ENCODE data around the gene IRF2BP1. TPM values are rescaled to one million over a fixed set of nuclear protein-coding genes. Genes with fewer than 3 reads are reported as not detected.

Gene IRF2BP1, protein sequence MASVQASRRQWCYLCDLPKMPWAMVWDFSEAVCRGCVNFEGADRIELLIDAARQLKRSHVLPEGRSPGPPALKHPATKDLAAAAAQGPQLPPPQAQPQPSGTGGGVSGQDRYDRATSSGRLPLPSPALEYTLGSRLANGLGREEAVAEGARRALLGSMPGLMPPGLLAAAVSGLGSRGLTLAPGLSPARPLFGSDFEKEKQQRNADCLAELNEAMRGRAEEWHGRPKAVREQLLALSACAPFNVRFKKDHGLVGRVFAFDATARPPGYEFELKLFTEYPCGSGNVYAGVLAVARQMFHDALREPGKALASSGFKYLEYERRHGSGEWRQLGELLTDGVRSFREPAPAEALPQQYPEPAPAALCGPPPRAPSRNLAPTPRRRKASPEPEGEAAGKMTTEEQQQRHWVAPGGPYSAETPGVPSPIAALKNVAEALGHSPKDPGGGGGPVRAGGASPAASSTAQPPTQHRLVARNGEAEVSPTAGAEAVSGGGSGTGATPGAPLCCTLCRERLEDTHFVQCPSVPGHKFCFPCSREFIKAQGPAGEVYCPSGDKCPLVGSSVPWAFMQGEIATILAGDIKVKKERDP
- 10 to 100 TPM; 14.5 to 22.5 (median 15.7) TPM for polyA plus RNA-seq
- long read RNA-seq, donor 1, transcript IRF2BP1-201 (1 exons, 2,564 nt) = major isoform, 26 of 26 reads
- long read RNA-seq, donor 1, partial matches to known transcripts = 0 of 26 reads
- long read RNA-seq, donor 1, other reads (novel, unspliced or antisense) = 0 of 26 reads
- long read RNA-seq, donor 2, transcript IRF2BP1-201 (1 exons, 2,564 nt) = major isoform, 7 of 7 reads
- long read RNA-seq, donor 2, partial matches to known transcripts = 0 of 7 reads
- long read RNA-seq, donor 2, other reads (novel, unspliced or antisense) = 0 of 7 reads
- long read RNA-seq, donor 3, transcript IRF2BP1-201 (1 exons, 2,564 nt) = major isoform, 19 of 19 reads
- long read RNA-seq, donor 3, partial matches to known transcripts = 0 of 19 reads
- long read RNA-seq, donor 3, other reads (novel, unspliced or antisense) = 0 of 19 reads
- long read RNA-seq, donor 4 = 0 reads
- long read RNA-seq, donor 5, transcript IRF2BP1-201 (1 exons, 2,564 nt) = major isoform, 11 of 11 reads
- long read RNA-seq, donor 5, partial matches to known transcripts = 0 of 11 reads
- long read RNA-seq, donor 5, other reads (novel, unspliced or antisense) = 0 of 11 reads
- long read RNA-seq, donor 6, transcript IRF2BP1-201 (1 exons, 2,564 nt) = major isoform, 11 of 11 reads
- long read RNA-seq, donor 6, partial matches to known transcripts = 0 of 11 reads
- long read RNA-seq, donor 6, other reads (novel, unspliced or antisense) = 0 of 11 reads
- long read RNA-seq, donor 7, transcript IRF2BP1-201 (1 exons, 2,564 nt) = major isoform, 23 of 23 reads
- long read RNA-seq, donor 7, partial matches to known transcripts = 0 of 23 reads
- long read RNA-seq, donor 7, other reads (novel, unspliced or antisense) = 0 of 23 reads
- long read RNA-seq, donor 8, partial matches to known transcripts = 0 of 1 reads
- long read RNA-seq, donor 8, other reads (novel, unspliced or antisense) = 0 of 1 reads
- long read RNA-seq, donor 9, partial matches to known transcripts = 0 of 4 reads
- long read RNA-seq, donor 9, other reads (novel, unspliced or antisense) = 0 of 4 reads
- long read RNA-seq, donor 10, transcript IRF2BP1-201 (1 exons, 2,564 nt) = major isoform, 21 of 21 reads
- long read RNA-seq, donor 10, partial matches to known transcripts = 0 of 21 reads
- long read RNA-seq, donor 10, other reads (novel, unspliced or antisense) = 0 of 21 reads

DNA sequence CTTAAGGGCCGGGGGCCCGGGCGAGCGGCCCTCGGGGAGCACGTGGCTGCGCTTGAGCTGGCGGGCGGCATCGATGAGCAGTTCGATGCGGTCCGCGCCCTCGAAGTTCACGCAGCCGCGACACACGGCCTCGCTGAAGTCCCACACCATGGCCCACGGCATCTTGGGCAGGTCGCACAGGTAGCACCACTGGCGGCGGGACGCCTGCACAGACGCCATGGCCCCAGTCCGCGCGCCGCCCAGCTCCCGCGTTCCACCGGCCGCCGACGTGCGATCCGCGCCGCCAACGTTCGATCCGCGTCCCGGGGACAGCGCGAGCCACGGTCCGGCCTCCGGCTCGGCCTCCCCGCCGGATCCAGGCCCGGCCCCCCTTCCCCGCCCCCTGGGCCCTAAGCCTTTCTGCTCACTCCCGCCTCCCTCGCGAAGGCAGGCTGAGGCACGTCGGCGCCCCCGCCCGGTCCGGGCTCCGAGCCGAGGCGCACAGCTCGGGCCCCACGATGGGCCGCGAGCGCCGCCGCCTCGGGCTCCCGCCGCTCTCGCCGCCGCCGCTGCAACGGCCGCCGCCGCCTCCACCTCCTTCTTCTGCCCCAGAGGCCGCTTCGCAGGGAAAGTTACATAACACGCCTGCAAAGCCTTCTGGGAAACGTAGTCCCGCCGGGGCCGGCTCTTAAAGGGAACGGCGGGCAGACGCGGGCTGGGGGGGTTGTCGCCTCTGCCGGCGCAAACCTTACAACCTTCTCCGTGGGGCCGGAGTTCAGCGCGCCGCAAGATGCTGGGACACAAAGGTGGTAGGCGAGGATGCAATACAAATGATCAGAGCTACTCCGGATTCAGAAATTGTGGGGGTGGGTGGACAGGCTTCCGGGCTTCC, at the start of gene IRF2BP1:
TSS of gene IRF2BP1 (minus strand) at position 586 of the 871 bp plus-strand sequence. CDS start at position 219, 367 bp downstream.
- Histone ChIP-seq H3K9me3 (ENCODE audit: control insufficient read depth in 2 of 2, insufficient read depth in 1 of 2, low read depth in 1 of 2, low read length in 1 of 2) (no peaks in the 10 kb centered on the region), H3K27ac (ENCODE audit: low read depth in 1 of 3, low read length in 2 of 3) (peak within 1 kb of the TSS; percentile 71 to 95 (median 86)), H3K4me1 (ENCODE audit: control insufficient read depth in 3 of 3, insufficient read depth in 2 of 3, low read depth in 1 of 3, low read length in 2 of 3) (peaks cover 2 to 41% (median 6%) of the 10 kb centered on the region in 3 donors), H3K27me3 (ENCODE audit: control insufficient read depth in 3 of 3, insufficient read depth in 3 of 3, low read length in 3 of 3) (no peaks in the 10 kb centered on the region), H3K4me3 (ENCODE audit: low read depth in 1 of 3, low read length in 3 of 3) (peak within 1 kb of the TSS; percentile 67 to 79 (median 71)), H3K36me3 (ENCODE audit: control insufficient read depth in 3 of 3, insufficient read depth in 2 of 3, low read depth in 1 of 3, low read length in 3 of 3) (peaks cover 0 to 25% (median 3%) of the 10 kb centered on the region in 3 donors)
- DNase-seq (peak; percentile 95 to 97), FAIRE-seq (no peak)
- WGBS, 3 donors = 0% methylated on average over 70 to 107 of the region's 107 CpGs

DNA sequence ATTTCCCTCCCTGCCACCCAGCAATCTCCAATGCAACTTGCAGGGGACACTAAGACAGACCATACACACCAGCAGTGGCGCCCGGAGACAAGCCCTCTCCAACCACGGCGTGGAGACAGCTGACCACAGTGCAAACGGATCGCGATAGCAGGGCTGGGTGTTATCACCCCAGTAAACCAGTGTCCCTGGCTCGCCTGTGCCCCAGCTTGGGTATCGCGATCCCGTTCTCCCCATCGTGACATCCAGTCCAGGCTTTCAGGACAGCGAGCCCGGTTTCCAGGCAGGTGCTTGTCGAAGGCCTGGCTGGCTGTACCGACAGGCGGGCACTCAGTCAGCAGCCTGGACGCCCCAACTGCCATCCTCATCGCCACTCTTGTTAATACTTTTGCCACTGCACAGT, 49.3 kb upstream of the IRF2BP1 start:
- Histone ChIP-seq H3K4me3 (ENCODE audit: low read depth in 1 of 3, low read length in 3 of 3) (no peak overlapping the region), H3K4me1 (ENCODE audit: control insufficient read depth in 3 of 3, insufficient read depth in 2 of 3, low read depth in 1 of 3, low read length in 2 of 3) (no peaks in the 10 kb centered on the region), H3K27ac (ENCODE audit: low read depth in 1 of 3, low read length in 2 of 3) (no peak overlapping the region), H3K9me3 (ENCODE audit: control insufficient read depth in 2 of 2, insufficient read depth in 1 of 2, low read depth in 1 of 2, low read length in 1 of 2) (no peaks in the 10 kb centered on the region), H3K27me3 (ENCODE audit: control insufficient read depth in 3 of 3, insufficient read depth in 3 of 3, low read length in 3 of 3) (peaks cover 0 to 59% (median 3%) of the 10 kb centered on the region in 3 donors), H3K36me3 (ENCODE audit: control insufficient read depth in 3 of 3, insufficient read depth in 2 of 3, low read depth in 1 of 3, low read length in 3 of 3) (no peaks in the 10 kb centered on the region)
- no peak for FAIRE-seq
- 58 to 71% (median 67%) methylated on average over 19 of the region's 19 CpGs for WGBS, 3 donors
- no peak for DNase-seq

DNA sequence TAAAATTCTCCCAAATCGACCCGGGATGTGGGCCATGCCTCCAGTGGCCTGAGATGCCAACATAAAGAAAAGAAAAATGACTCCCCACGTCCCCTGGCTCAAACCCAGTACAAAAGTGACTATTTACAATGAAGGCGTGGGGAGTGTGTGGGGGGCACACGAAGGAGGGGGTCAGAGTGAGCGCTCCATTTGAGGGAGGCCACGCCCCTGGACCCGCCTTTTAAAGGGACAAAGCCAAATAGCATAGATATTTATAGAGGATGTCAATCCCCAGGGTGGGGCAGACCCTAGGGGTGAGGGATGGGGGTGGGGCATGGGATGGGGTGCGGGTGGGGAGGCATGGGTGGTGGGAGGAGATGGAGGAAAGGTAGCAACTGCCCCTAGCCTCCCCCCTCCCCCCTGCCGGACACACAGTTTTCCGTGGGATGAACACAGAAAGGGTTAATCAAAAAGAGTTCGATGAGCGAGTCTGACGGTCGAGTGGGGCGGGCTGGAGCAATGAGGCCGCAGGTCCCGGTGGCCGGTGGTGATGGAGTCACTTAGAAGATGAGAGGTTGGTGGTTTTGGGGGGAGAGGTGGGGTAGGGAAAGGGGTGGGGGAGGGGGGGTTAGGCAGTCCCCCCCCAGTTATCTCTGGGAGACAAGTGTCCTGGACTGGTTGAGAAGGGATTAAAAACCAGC, 48.8 kb upstream of the IRF2BP1 start:
- Histone ChIP-seq H3K27ac (ENCODE audit: low read depth in 1 of 3, low read length in 2 of 3) (no peak overlapping the region), H3K9me3 (ENCODE audit: control insufficient read depth in 2 of 2, insufficient read depth in 1 of 2, low read depth in 1 of 2, low read length in 1 of 2) (no peaks in the 10 kb centered on the region), H3K4me3 (ENCODE audit: low read depth in 1 of 3, low read length in 3 of 3) (no peak overlapping the region), H3K4me1 (ENCODE audit: control insufficient read depth in 3 of 3, insufficient read depth in 2 of 3, low read depth in 1 of 3, low read length in 2 of 3) (no peaks in the 10 kb centered on the region), H3K36me3 (ENCODE audit: control insufficient read depth in 3 of 3, insufficient read depth in 2 of 3, low read depth in 1 of 3, low read length in 3 of 3) (no peaks in the 10 kb centered on the region), H3K27me3 (ENCODE audit: control insufficient read depth in 3 of 3, insufficient read depth in 3 of 3, low read length in 3 of 3) (peaks cover 0 to 57% (median 3%) of the 10 kb centered on the region in 3 donors)
- no peak for DNase-seq
- 19 to 32% (median 28%) methylated on average over 19 of the region's 19 CpGs for whole genome bisulfite sequencing, 3 donors
- FAIRE-seq = no peak

DNA sequence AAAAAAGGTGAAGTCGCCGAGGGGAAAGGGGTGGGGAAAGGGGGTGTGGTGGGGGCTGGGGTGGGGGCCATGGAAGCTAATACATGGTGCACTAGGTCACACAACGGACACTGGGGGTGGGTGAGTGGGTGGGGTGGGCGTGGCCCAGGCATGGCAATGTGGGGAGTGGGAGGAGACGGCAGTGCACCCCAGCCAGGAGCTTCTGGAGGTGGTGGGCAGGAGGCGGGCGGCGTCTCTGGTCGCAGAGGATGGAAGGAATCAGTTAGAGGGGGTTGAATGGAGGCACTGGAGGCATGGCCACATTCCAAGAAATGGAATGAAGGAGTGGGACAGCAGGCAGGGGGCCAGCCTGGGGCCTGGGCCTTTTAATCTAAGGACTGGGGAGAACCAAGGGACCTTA, 47.8 kb upstream of the IRF2BP1 start:
- Histone ChIP-seq H3K27me3 (ENCODE audit: control insufficient read depth in 3 of 3, insufficient read depth in 3 of 3, low read length in 3 of 3) (peaks cover 0 to 48% (median 3%) of the 10 kb centered on the region in 3 donors), H3K4me3 (ENCODE audit: low read depth in 1 of 3, low read length in 3 of 3) (no peak overlapping the region), H3K4me1 (ENCODE audit: control insufficient read depth in 3 of 3, insufficient read depth in 2 of 3, low read depth in 1 of 3, low read length in 2 of 3) (no peaks in the 10 kb centered on the region), H3K9me3 (ENCODE audit: control insufficient read depth in 2 of 2, insufficient read depth in 1 of 2, low read depth in 1 of 2, low read length in 1 of 2) (no peaks in the 10 kb centered on the region), H3K36me3 (ENCODE audit: control insufficient read depth in 3 of 3, insufficient read depth in 2 of 3, low read depth in 1 of 3, low read length in 3 of 3) (no peaks in the 10 kb centered on the region), H3K27ac (ENCODE audit: low read depth in 1 of 3, low read length in 2 of 3) (no peak overlapping the region)
- 64 to 66% (median 66%) methylated on average over 8 to 9 of the region's 9 CpGs for WGBS, 3 donors
- FAIRE-seq (no peak), DNase-seq (no peak)

DNA sequence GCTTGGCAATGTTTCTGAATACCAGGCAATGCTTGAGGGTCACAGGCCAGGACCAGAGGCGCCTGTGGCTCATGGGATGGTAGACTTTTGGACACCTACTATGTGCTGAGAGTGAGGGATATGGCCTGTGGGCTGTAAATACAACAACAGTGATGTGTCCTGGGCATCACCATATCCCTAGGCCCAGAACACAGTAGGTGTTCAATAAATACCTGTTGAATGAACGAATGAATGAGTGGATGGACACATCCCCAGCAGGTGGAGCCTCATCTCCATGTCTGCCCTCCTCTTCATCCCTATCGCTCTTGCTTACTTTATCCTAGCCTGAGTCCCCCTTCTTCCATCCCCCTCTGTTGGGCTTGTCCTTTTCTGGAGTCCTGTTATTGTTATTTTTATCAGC, 45.1 kb upstream of the IRF2BP1 start:
- no peaks in the 10 kb centered on the region for H3K36me3 ChIP-seq (ENCODE audit: control insufficient read depth in 3 of 3, insufficient read depth in 2 of 3, low read depth in 1 of 3, low read length in 3 of 3)
- no peak overlapping the region for H3K27ac ChIP-seq (ENCODE audit: low read depth in 1 of 3, low read length in 2 of 3)
- DNase-seq (no peak), FAIRE-seq (no peak)
- no peaks in the 10 kb centered on the region for H3K9me3 ChIP-seq (ENCODE audit: control insufficient read depth in 2 of 2, insufficient read depth in 1 of 2, low read depth in 1 of 2, low read length in 1 of 2)
- peaks cover 0 to 23% (median 3%) of the 10 kb centered on the region in 3 donors for H3K27me3 ChIP-seq (ENCODE audit: control insufficient read depth in 3 of 3, insufficient read depth in 3 of 3, low read length in 3 of 3)
- WGBS, 3 donors = 59 to 71% (median 68%) methylated on average over 3 of the region's 3 CpGs
- no peak overlapping the region for H3K4me3 ChIP-seq (ENCODE audit: low read depth in 1 of 3, low read length in 3 of 3)
- peaks cover 0 to 5% (median 2%) of the 10 kb centered on the region in 3 donors for H3K4me1 ChIP-seq (ENCODE audit: control insufficient read depth in 3 of 3, insufficient read depth in 2 of 3, low read depth in 1 of 3, low read length in 2 of 3)

DNA sequence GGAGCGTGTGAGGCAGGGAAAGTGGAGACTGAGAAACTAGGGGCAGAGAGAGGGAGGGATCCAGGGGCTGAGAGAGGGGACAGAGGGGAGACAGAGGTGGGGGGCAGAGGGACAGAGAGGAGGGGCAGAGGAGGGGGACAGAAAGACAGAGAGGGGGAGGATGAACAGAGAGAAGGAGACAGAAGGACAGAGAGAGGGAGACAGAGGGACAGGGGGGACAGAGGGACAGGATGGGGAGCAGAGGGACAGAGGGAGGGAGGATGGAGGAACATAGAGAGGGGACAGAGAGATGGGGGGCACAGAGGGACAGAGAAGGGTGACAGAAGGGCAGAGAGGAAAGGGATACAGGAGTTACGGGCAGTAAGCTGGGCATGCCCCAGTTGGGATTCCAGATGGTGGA, 43.3 kb upstream of the IRF2BP1 start:
- peaks cover 0 to 5% (median 2%) of the 10 kb centered on the region in 3 donors for H3K4me1 ChIP-seq (ENCODE audit: control insufficient read depth in 3 of 3, insufficient read depth in 2 of 3, low read depth in 1 of 3, low read length in 2 of 3)
- WGBS, 3 donors = 78 to 88% (median 85%) methylated on average over 2 of the region's 2 CpGs
- no peak for DNase-seq
- FAIRE-seq = no peak
- no peak overlapping the region for H3K27ac ChIP-seq (ENCODE audit: low read depth in 1 of 3, low read length in 2 of 3)
- peaks cover 0 to 8% (median 0%) of the 10 kb centered on the region in 3 donors for H3K27me3 ChIP-seq (ENCODE audit: control insufficient read depth in 3 of 3, insufficient read depth in 3 of 3, low read length in 3 of 3)
- H3K9me3 ChIP-seq (ENCODE audit: control insufficient read depth in 2 of 2, insufficient read depth in 1 of 2, low read depth in 1 of 2, low read length in 1 of 2) = no peaks in the 10 kb centered on the region
- H3K4me3 ChIP-seq (ENCODE audit: low read depth in 1 of 3, low read length in 3 of 3) = no peak overlapping the region
- H3K36me3 ChIP-seq (ENCODE audit: control insufficient read depth in 3 of 3, insufficient read depth in 2 of 3, low read depth in 1 of 3, low read length in 3 of 3) = no peaks in the 10 kb centered on the region

Data from small intestine (tissue), 16 donors.